HFFc6 (cell line): ENCODE data around the gene COL19A1. TPM values are rescaled to one million over a fixed set of nuclear protein-coding genes. Genes with fewer than 3 reads are reported as not detected.

ENCODE experiments used
- DNase-seq: peaks from one replicate; pipeline ENCODE4 v3.0.0-alpha.2; 2018
- H3K27ac Mint-ChIP-seq: 2 replicates; pipeline ENCODE4 v1.8.0; 2020; ENCODE audit warnings: mild to moderate bottlenecking, mixed read lengths
- H3K27me3 Mint-ChIP-seq: 2 replicates; pipeline ENCODE4 v1.8.0; 2021; ENCODE audit warnings: mild to moderate bottlenecking, moderate library complexity, mixed read lengths; ENCODE audit not compliant: insufficient read depth
- H3K36me3 Mint-ChIP-seq: 2 replicates; pipeline ENCODE4 v1.8.0; 2021; ENCODE audit warnings: low read depth, mixed read lengths
- H3K4me1 Mint-ChIP-seq: 2 replicates; pipeline ENCODE4 v1.8.0; 2020; ENCODE audit warnings: low read depth, mixed read lengths
- H3K4me3 Mint-ChIP-seq: 2 replicates; pipeline ENCODE4 v1.8.0; 2020; ENCODE audit warnings: mild to moderate bottlenecking, moderate library complexity, mixed read lengths
- H3K9me3 Mint-ChIP-seq: 2 replicates; pipeline ENCODE4 v1.8.0; 2020; ENCODE audit warnings: mild to moderate bottlenecking, mixed read lengths
- CTCF ChIP-seq: fragments of 200-600 bp; sonication (generic); IDR thresholded peaks from 2 replicates; pipeline ENCODE4 v1.5.0; 2021; ENCODE audit warnings: antibody characterized with exemption, mild to moderate bottlenecking
- total RNA-seq, 6 experiments: library from RNA; stranded (reverse); fragmentation: NEBNext Ultra II Directional; extraction: Animal tissue kit (Norgen Biotek cat#: 25700); gene quantifications; 2 replicates in 1 of 6; 3 replicates in 5 of 6; pipeline ENCODE4 v1.2.3, GENCODE V29; 2021

COL19A1 gene
- total RNA-seq, 6 experiments from 2014 or later = not detected

DNA sequence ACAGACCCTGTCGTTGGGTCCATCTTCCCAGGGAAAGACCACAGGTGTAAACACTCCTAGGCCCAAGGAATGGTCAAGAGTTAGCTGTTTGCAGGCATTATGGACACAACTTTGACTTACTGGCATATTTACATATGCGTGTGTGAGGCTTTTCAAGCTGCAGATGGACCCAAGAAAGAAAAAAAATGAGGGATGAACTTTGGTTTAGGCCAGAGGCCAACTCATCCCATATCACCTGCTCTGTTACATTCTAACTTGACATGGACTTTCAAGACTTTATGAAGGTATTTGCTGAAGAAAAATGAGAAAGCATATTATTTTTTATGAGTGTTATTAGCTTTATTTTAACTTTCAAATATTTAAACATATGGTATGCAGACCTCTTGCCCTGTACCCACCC, 6.9 kb downstream of the COL19A1 start:
- DNase-seq = no peak

GRCh38 chr6:69875715-69876114, 9.4 kb downstream of the COL19A1 start:
- Mint-ChIP-seq H3K4me1 (no peaks in the 10 kb centered on the region), H3K36me3 (no peaks in the 10 kb centered on the region), H3K4me3 (no peak overlapping the region), H3K27me3 (peaks cover 2% of the 10 kb centered on the region; the same call in 1 of the 2 replicates), H3K27ac (no peak overlapping the region), H3K9me3 (peaks cover 5% of the 10 kb centered on the region)
- no peak for DNase-seq
- TF ChIP-seq CTCF = no peak

More for the DNA sequence above, 6.9 kb downstream of the COL19A1 start:
- TF ChIP-seq CTCF = no peak
- Mint-ChIP-seq H3K9me3 (peaks cover 5% of the 10 kb centered on the region), H3K4me3 (no peak overlapping the region), H3K27me3 (peaks cover 7% of the 10 kb centered on the region; the same call in 1 of the 2 replicates), H3K36me3 (no peaks in the 10 kb centered on the region), H3K4me1 (no peaks in the 10 kb centered on the region), H3K27ac (no peak overlapping the region)

DNA sequence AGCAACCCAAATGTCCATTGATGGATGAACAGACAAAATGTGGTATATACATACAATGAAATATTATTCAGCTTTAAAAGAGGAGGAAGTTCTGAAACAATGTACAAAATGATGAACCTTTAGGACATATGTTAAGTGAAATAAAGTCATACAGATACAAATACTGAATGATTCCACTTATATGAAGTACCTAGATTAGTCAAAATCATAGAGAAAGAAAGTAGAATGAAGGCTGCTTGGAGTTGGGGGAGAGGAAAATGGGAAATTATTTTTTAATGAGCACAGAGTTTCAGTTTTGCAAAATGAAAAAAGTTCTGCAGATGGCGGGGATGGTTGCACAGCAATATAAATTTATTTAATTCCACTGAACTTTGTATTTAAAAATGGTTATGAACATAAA, 12.4 kb downstream of the COL19A1 start:
- no peak overlapping the region for H3K4me3 Mint-ChIP-seq
- no peaks in the 10 kb centered on the region for H3K36me3 Mint-ChIP-seq
- peaks cover 2% of the 10 kb centered on the region for H3K9me3 Mint-ChIP-seq
- DNase-seq = no peak
- no peak overlapping the region for H3K27ac Mint-ChIP-seq
- no peaks in the 10 kb centered on the region for H3K4me1 Mint-ChIP-seq
- H3K27me3 Mint-ChIP-seq = peaks cover 4% of the 10 kb centered on the region
- TF ChIP-seq CTCF = no peak

DNA sequence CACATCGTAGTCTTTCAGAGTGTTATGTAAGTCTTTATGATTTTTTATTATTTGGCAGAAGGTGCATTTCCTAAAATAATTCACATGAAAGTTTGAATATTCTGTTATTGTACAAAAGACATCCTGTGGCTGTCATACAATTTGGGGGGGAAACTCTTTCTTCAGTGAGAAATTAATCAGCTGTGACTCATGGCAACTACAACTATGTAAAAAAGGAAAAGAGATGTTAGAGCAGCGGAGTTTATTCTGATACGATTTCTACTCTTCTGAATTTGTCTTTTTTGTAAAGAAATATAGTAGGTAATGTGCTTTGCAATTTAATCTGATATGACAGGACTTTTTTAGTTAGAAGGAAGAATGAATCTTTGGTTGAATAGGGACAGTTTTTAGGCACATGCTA, 14.2 kb downstream of the COL19A1 start:
- Mint-ChIP-seq H3K27ac (no peak overlapping the region), H3K27me3 (peaks cover 2% of the 10 kb centered on the region; the same call in 1 of the 2 replicates), H3K9me3 (peaks cover 3% of the 10 kb centered on the region; the same call in 1 of the 2 replicates), H3K4me1 (no peaks in the 10 kb centered on the region), H3K4me3 (no peak overlapping the region), H3K36me3 (no peaks in the 10 kb centered on the region)
- DNase-seq = no peak
- no peak for TF ChIP-seq CTCF

- Mint-ChIP-seq H3K27ac (no peak overlapping the region), H3K4me1 (no peaks in the 10 kb centered on the region), H3K4me3 (no peak overlapping the region), H3K36me3 (no peaks in the 10 kb centered on the region), H3K27me3 (peaks cover 2% of the 10 kb centered on the region; the same call in 1 of the 2 replicates), H3K9me3 (peaks cover 8% of the 10 kb centered on the region)
- DNase-seq = no peak
- no peak for TF ChIP-seq CTCF
These were observed 15.2 kb downstream of the COL19A1 start for GRCh38 chr6:69881322-69882151.
